Mucosa of descending colon (tissue), 3 donors: ENCODE measurements around the gene GRIA4. TPM values are rescaled to one million over a fixed set of nuclear protein-coding genes. Genes with fewer than 3 reads are reported as not detected.
"Not testable (repeated sequence)": the region's sequence is repeated elsewhere in the genome, so short reads cannot be mapped to it uniquely, and the experiment has no call there.

Experiments used
- ATAC-seq: fragments of 200-7000 bp; cut with Tn5 transposase; one replicate; pipeline ENCODE4 v1.9.1; 2020; ENCODE audit warnings: mild to moderate bottlenecking, moderate library complexity
- DNase-seq, 3 donors: peaks; one replicate each; pipeline ENCODE4 v3.0.0-alpha.2; 2020
- H3K36me3 ChIP-seq: fragments of 200-600 bp; one replicate; pipeline ENCODE4 v1.8.0; 2021; ENCODE audit warnings: low read depth, mild to moderate bottlenecking
- H3K4me1 ChIP-seq: fragments of 200-600 bp; one replicate; pipeline ENCODE4 v1.8.0; 2021; ENCODE audit warnings: low read depth, mild to moderate bottlenecking
- H3K4me3 ChIP-seq: fragments of 200-600 bp; one replicate; pipeline ENCODE4 v1.8.0; 2021; ENCODE audit warnings: mild to moderate bottlenecking
- H3K9me3 ChIP-seq: fragments of 200-600 bp; one replicate; pipeline ENCODE4 v1.8.0; 2021; ENCODE audit warnings: mild to moderate bottlenecking
- CTCF ChIP-seq: fragments of 200-600 bp; IDR thresholded peaks from one replicate; pipeline ENCODE4 v1.8.0; 2022; ENCODE audit warnings: antibody characterized with exemption, mild to moderate bottlenecking
- intact Hi-C, 2 donors: fragments of 100-400 bp; cut with DNase I in 1 of 2; cut with micrococcal nuclease in 1 of 2; formaldehyde crosslinking; loops; one replicate each; pipeline versions ENCODE4 v1.11.0 to v1.11.1; 2022; cut with DNase I, micrococcal nuclease
- total RNA-seq, 3 donors: library from RNA; stranded (reverse); fragmentation: NEBNext Ultra II Directional in 2 of 3; extraction: Animal tissue kit (Norgen Biotek cat#: 25700) in 2 of 3; gene quantifications; one replicate each; pipeline versions ENCODE4 v1.2.1 to v1.2.4, GENCODE V29; 2021 to 2023
- donor health status: DM: no; HTN: no; CAD: no; lungs with moderate emphysema.
- donor health status: DM: no; HTN: no; CAD: no.
- donor health status: DM: no; HTN: yes; CAD: no.

The GRIA4 gene
- total RNA-seq, 3 donors from 2014 or later = 1.6 to 2.3 (median 1.6) TPM

- H3K36me3 ChIP-seq = no peaks in the 10 kb centered on the region
- H3K4me1 ChIP-seq = no peaks in the 10 kb centered on the region
- ATAC-seq (no peak), DNase-seq (no peak)
- no peaks in the 10 kb centered on the region for H3K9me3 ChIP-seq
- no peak overlapping the region for H3K4me3 ChIP-seq
- intact Hi-C loops = no loop called here
- no peak for TF ChIP-seq CTCF
Observed at GRCh38 chr11:105757107-105757506, 147.2 kb downstream of the GRIA4 start.

DNA sequence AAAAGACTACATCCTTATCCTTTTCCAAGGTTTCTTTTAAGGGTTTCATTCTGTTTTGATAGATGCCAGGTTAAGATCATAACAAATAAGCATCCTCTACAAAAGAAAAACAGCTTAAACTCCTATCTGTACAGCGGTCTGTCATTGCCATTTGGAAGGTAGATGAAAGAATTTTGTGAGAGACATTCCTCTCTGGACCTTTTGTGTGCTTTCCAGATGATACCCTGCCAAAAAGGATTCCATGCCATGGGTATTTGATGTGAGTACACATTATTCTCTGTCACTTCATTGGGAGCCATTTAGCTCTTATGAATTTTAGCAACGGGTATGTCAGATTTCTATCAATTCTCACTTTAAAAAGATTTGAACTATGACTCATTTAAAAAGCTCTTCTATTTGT is 153.7 kb downstream of the GRIA4 start:
- DNase-seq = no peak
- intact Hi-C loops = no loop called here
- TF ChIP-seq CTCF = no peak
- ATAC-seq = no peak
- Histone ChIP-seq H3K9me3 (no peaks in the 10 kb centered on the region), H3K36me3 (no peaks in the 10 kb centered on the region), H3K4me3 (no peak overlapping the region), H3K4me1 (no peaks in the 10 kb centered on the region)

DNA sequence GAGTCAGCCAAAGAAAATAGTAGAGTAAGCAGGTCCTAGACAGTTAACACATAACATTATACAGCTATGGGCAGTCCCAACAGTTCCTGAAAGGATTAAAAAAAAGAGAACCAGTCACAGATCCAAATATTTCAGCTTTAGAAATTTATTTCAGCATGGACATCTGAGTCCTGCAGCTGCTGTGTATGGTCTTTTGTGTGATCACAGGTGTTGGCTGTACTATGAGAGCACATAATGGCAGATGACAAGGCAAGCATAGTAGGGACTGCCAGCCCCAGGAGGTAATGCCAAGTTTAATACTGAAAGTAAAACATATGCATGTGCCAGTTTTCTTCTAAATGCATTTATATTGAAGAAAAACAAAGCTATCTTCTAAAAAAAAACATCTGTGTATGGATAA is 158.1 kb downstream of the GRIA4 start:
- Histone ChIP-seq H3K36me3 (no peaks in the 10 kb centered on the region), H3K4me3 (no peak overlapping the region), H3K4me1 (no peaks in the 10 kb centered on the region), H3K9me3 (no peaks in the 10 kb centered on the region)
- TF ChIP-seq CTCF = no peak
- ATAC-seq (no peak), DNase-seq (no peak)
- intact Hi-C loops = no loop called here

- no peak for ATAC-seq
- DNase-seq = no peak
- intact Hi-C loops = no loop called here
- Histone ChIP-seq H3K4me3 (no peak overlapping the region), H3K36me3 (no peaks in the 10 kb centered on the region), H3K4me1 (no peaks in the 10 kb centered on the region), H3K9me3 (no peaks in the 10 kb centered on the region)
- TF ChIP-seq CTCF = no peak
Observed at GRCh38 chr11:105769627-105770026, 159.8 kb downstream of the GRIA4 start.

DNA sequence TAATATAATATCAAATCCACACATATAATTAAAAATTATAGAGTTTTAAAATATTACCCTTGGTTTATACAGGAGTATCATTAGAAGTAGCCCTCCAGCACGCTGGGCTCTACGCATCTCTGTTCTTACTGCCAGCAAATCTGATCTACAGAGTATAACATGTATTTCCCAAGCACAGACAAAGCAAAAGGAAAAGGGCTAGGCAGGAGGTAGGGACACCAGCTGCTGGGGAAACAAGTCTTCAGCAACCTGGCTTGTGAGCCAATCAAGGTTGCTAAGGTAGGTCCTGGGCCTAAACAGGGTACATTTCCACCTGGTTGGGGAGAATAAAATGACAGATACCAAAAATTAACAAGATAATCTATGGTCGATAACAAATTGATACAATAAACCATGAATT is 163.6 kb downstream of the GRIA4 start:
- H3K9me3 ChIP-seq, H3K4me1 ChIP-seq, DNase-seq, H3K4me3 ChIP-seq, H3K36me3 ChIP-seq, intact Hi-C loops, ATAC-seq: not testable (repeated sequence)

DNA sequence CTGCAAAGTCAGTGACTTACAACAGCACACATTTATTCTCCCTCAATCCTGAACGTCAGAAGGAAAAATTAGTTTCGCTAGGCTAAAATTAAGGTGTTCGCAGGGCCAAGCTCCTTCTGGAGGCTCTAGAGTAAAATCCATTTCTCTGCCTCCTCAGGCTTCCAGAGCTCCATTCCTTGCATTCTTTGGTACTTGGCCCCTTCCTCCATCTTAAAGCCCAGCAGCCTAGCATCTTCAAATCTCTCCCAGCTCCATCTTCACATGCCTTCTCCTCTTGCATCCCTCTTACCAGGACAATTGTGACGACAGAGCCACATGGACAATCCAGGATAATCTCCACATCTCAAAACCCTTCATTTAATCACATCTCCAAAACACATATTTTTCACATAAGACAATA is 165.0 kb downstream of the GRIA4 start:
- Histone ChIP-seq H3K4me1 (no peaks in the 10 kb centered on the region), H3K36me3 (no peaks in the 10 kb centered on the region), H3K4me3 (no peak overlapping the region), H3K9me3 (no peaks in the 10 kb centered on the region)
- ATAC-seq (no peak), DNase-seq (no peak)
- intact Hi-C loops = no loop called here
- TF ChIP-seq CTCF = no peak
